ENCODE measurements around the gene ARHGAP10.

Gene ARHGAP10

GRCh38 chr4:147747787-147748454 is 16.0 kb downstream of the ARHGAP10 start:
- no peak overlapping the region for H3K4me3 ChIP-seq (IDR thresholded peaks at IDR 0.05; ENCODE audit: insufficient read depth, low read depth, low read length)
- H3K4me1 ChIP-seq (ENCODE audit: low read depth, poor library complexity, severe bottlenecking): peaks cover 9% of the 10 kb centered on the region
- H3K27me3 ChIP-seq (ENCODE audit: insufficient read depth, low read depth): no peaks in the 10 kb centered on the region
- no peak overlapping the region for H3K9ac ChIP-seq
- H3K4me2 ChIP-seq: no peak overlapping the region
- H4K20me1 ChIP-seq (ENCODE audit: insufficient read depth): peaks cover 10% of the 10 kb centered on the region; the same call in 1 of the 2 replicates
- H3K27ac ChIP-seq: no peak overlapping the region
- H3K36me3 ChIP-seq (ENCODE audit: insufficient read depth): no peaks in the 10 kb centered on the region
- no peak overlapping the region for H2AFZ ChIP-seq (ENCODE audit: low read depth)
- peaks cover 98% of the 10 kb centered on the region for H3K79me2 ChIP-seq (ENCODE audit: insufficient read depth, low read depth)
- TF ChIP-seq, protein P1, sequence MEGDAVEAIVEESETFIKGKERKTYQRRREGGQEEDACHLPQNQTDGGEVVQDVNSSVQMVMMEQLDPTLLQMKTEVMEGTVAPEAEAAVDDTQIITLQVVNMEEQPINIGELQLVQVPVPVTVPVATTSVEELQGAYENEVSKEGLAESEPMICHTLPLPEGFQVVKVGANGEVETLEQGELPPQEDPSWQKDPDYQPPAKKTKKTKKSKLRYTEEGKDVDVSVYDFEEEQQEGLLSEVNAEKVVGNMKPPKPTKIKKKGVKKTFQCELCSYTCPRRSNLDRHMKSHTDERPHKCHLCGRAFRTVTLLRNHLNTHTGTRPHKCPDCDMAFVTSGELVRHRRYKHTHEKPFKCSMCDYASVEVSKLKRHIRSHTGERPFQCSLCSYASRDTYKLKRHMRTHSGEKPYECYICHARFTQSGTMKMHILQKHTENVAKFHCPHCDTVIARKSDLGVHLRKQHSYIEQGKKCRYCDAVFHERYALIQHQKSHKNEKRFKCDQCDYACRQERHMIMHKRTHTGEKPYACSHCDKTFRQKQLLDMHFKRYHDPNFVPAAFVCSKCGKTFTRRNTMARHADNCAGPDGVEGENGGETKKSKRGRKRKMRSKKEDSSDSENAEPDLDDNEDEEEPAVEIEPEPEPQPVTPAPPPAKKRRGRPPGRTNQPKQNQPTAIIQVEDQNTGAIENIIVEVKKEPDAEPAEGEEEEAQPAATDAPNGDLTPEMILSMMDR (conservative IDR thresholded peaks at IDR 0.05; ENCODE audit: low read depth, low read length): no peak

DNA sequence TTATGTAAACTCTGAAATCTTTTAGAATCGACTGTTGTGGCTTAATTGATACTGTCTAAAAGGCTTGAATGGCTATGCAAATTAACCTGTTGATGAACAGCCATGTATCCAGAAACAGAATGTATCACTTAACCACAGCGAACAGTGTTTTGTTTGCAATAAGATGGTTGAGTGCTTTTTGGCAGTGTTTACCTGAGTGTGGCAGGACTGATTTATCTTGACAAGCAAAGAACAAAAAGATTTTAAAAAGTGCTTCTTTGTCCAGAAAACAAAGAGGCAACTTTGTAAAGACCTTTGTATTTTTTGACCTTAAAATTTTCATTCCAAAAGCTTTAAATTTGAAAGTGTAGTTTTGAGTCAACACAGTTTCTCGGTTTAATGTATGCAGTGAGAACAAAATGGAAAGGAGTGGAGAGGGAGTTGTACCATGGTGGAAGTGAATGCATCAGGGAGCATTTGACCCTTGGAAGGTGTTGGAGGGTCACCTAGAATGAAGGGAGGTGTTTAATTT is 18.0 kb downstream of the ARHGAP10 start:
- Histone ChIP-seq H2AFZ (ENCODE audit: low read depth) (no peak overlapping the region), H3K9ac (no peak overlapping the region), H3K27me3 (ENCODE audit: insufficient read depth, low read depth) (no peaks in the 10 kb centered on the region), H3K4me1 (ENCODE audit: low read depth, poor library complexity, severe bottlenecking) (peaks cover 9% of the 10 kb centered on the region), H3K79me2 (ENCODE audit: insufficient read depth, low read depth) (peaks cover 98% of the 10 kb centered on the region), H3K4me3 (IDR thresholded peaks at IDR 0.05; ENCODE audit: insufficient read depth, low read depth, low read length) (no peak overlapping the region), H4K20me1 (ENCODE audit: insufficient read depth) (peaks cover 13% of the 10 kb centered on the region; the same call in 1 of the 2 replicates), H3K4me2 (no peak overlapping the region), H3K36me3 (ENCODE audit: insufficient read depth) (no peaks in the 10 kb centered on the region), H3K27ac (no peak overlapping the region)
- TF ChIP-seq, protein P1 (conservative IDR thresholded peaks at IDR 0.05; ENCODE audit: low read depth, low read length): no peak

- H3K4me1 ChIP-seq (ENCODE audit: low read depth, poor library complexity, severe bottlenecking): peaks cover 9% of the 10 kb centered on the region
- H3K36me3 ChIP-seq (ENCODE audit: insufficient read depth): no peaks in the 10 kb centered on the region
- no peak overlapping the region for H3K27ac ChIP-seq
- no peak overlapping the region for H2AFZ ChIP-seq (ENCODE audit: low read depth)
- no peak overlapping the region for H3K4me2 ChIP-seq
- H3K4me3 ChIP-seq (IDR thresholded peaks at IDR 0.05; ENCODE audit: insufficient read depth, low read depth, low read length): no peak overlapping the region
- no peaks in the 10 kb centered on the region for H3K27me3 ChIP-seq (ENCODE audit: insufficient read depth, low read depth)
- peaks cover 20% of the 10 kb centered on the region for H4K20me1 ChIP-seq (ENCODE audit: insufficient read depth)
- peaks cover 100% of the 10 kb centered on the region for H3K79me2 ChIP-seq (ENCODE audit: insufficient read depth, low read depth)
- no peak overlapping the region for H3K9ac ChIP-seq
- TF ChIP-seq, protein P1 (conservative IDR thresholded peaks at IDR 0.05; ENCODE audit: low read depth, low read length): no peak
These were observed 21.2 kb downstream of the ARHGAP10 start for GRCh38 chr4:147753047-147753446.

GRCh38 chr4:147754037-147754445 is 22.2 kb downstream of the ARHGAP10 start:
- TF ChIP-seq, protein P1 (conservative IDR thresholded peaks at IDR 0.05; ENCODE audit: low read depth, low read length): no peak
- Histone ChIP-seq H3K27me3 (ENCODE audit: insufficient read depth, low read depth) (no peaks in the 10 kb centered on the region), H3K4me1 (ENCODE audit: low read depth, poor library complexity, severe bottlenecking) (peaks cover 7% of the 10 kb centered on the region), H4K20me1 (ENCODE audit: insufficient read depth) (peaks cover 20% of the 10 kb centered on the region), H3K9ac (no peak overlapping the region), H3K79me2 (ENCODE audit: insufficient read depth, low read depth) (peaks cover 97% of the 10 kb centered on the region), H3K4me3 (IDR thresholded peaks at IDR 0.05; ENCODE audit: insufficient read depth, low read depth, low read length) (no peak overlapping the region), H3K4me2 (no peak overlapping the region), H3K36me3 (ENCODE audit: insufficient read depth) (no peaks in the 10 kb centered on the region), H3K27ac (no peak overlapping the region), H2AFZ (ENCODE audit: low read depth) (no peak overlapping the region)

Data from KMS-11 (cell line).